ENCODE data around the gene RASA3.

DNA sequence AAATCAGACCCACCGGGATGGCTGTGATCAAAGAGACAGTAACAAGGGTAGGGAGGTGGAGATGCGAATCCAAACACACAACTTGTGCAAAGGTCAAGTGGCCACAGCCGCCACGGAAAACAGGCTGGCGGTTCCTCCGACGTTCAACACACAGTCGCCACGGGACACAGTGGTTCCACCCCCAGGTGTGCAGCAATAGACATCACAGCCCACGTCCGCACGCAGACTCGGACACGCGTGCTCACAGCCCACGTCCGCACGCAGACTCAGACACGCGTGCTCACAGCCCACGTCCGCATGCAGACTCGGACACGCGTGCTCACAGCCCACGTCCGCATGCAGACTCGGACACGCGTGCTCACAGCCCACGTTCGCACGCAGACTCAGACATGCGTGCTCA, 70.1 kb downstream of the RASA3 start:
- TF ChIP-seq CTCF (IDR thresholded peaks at IDR 0.05) (no peak), POLR2A (IDR thresholded peaks at IDR 0.05) (no peak)
